ENCODE measurements around the gene DNAL1.
A peak's percentile ranks its signal among the peaks of the same experiment; 100 is the strongest.

DNAL1 gene

DNA sequence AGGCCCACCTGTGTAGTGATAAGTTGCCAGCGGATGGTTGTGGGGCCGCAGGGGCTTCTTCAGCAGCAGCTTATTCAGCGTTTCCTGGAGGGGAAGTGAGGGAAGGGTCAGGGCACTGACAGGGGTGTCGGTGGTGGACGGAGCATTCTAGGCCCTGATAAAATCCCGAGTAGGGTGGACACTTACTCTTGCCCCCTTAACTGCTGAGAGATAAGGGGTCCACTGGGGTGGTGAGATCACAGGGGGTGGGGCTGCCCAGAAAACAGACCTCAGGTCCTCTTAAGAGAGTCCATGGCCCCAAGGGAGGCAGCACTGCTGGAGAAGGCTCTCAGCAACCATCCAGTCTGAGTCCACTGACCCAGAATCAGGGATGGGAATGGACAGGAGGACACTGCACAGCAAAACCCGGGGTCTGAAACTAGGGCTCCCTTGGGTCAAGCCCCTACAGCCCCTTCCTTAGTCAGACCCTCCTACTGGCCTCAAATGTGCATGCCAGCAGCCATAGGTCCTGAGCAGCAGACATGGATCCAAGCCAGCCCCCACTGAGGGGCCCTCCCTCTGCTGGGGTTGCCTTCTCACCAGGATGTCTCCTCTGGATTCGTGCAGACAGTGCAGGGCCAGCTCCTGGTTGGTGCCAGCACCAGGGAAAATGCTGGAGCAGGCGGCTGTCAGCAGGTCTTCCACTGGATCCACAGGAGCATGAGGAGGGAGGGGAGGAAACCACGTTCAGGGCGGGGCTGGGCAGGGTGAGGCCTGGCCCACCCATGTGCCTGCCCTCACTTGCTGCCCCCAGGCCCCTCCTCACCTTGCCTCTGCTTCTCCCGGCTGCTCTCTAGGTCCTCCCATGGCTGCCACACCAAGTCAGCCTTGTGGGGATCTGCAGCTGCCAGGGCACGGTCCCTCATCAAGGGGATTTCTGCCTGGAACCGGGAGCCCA is 81.5 kb downstream of the DNAL1 start:
- DNase-seq, result no peak

GRCh38 chr14:73727166-73727565 is 82.4 kb downstream of the DNAL1 start:
- no peak for DNase-seq

- peak; percentile 67 for DNase-seq
These were observed 84.0 kb downstream of the DNAL1 start for GRCh38 chr14:73728717-73729330.

DNA sequence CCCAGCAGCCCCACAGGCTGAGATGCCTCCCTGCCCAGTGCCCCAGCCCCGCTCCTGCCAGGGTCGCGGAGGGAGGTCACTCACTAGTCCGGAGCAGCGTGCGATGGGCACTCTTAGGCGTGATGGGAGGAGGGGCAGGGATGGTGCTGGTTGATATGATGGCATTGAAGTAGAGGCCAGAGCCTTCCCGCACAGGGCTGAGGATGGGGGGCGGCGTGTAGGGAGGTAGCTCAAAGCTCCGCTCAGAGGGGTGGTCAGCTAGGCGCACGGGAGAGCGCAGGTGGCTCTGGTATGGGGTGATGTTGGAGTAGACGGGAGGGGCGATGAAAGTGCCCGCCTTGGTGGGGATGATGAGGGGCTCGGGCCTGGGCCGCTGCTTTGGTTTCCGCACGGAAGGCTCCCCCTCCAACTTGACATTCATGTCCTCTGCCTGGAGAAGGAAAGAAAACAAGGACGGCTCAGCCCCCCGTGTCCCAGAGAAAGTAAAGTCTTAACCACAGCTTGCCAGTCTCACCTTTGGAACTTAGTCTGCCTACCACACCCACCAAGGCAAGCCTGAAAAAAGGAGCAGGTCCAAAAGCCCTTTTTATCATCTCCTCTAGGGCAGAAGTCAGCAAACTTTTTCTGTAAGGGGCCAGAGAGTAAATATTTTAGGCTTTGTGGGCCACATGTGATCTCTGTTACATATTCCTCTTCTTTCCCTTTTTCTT is 84.9 kb downstream of the DNAL1 start:
- DNase-seq, result no peak

GRCh38 chr14:73731111-73731510 is 86.3 kb downstream of the DNAL1 start:
- no peak for DNase-seq

- DNase-seq, result no peak
These were observed 87.2 kb downstream of the DNAL1 start for GRCh38 chr14:73732006-73732405.

DNA sequence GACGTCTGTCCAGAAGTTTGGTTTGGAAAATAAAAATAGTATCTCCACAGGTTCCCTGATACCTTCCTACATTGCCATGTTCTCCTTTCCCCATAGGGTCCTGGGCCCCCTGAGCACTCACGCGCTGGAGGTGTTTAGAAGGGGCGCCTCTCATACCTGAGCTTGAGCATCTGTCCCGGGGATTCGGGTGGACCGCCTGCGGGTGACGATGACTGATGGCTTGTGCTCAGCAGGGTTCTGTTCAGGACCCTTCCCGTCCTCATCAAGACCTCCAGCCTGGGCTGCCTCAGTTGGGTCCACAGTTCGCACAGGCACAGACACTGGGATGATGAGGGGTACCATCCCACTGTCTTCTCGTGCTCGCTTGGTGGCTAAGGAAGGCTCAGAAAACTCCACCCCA is 92.1 kb downstream of the DNAL1 start:
- no peak for DNase-seq

DNA sequence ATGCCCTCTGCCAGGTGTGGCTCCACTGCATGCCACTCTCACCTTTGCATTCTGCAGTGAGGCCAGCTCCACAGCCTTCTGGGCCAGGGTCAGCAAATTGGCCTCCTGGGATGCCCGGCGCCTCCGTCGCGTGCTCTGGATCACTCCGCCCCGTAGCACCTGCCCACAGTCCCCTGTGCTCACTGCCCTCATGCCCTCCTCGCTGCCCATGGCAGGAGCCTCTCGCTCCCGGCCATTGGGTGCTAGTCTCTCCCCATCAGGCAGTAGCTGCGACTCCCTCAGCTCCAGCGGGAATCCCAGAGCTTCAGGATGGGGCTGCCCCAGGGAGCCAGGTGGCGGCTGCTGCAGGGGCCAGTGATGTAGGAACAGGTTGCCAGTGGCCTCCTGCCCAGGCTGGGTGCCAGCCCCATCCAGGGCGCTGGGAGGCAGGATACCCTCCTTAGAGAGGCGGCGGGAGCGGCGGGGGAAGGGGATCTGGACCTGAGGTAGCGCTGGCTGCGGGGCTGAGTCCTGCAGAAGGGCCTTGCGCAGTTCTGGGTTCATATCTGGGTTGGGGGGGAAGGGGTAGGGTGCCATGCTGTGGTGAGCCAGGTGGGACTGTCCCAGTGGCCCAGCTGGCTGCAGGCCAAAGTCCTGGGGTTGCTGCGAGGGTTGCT is 93.9 kb downstream of the DNAL1 start:
- DNase-seq, result no peak

DNA sequence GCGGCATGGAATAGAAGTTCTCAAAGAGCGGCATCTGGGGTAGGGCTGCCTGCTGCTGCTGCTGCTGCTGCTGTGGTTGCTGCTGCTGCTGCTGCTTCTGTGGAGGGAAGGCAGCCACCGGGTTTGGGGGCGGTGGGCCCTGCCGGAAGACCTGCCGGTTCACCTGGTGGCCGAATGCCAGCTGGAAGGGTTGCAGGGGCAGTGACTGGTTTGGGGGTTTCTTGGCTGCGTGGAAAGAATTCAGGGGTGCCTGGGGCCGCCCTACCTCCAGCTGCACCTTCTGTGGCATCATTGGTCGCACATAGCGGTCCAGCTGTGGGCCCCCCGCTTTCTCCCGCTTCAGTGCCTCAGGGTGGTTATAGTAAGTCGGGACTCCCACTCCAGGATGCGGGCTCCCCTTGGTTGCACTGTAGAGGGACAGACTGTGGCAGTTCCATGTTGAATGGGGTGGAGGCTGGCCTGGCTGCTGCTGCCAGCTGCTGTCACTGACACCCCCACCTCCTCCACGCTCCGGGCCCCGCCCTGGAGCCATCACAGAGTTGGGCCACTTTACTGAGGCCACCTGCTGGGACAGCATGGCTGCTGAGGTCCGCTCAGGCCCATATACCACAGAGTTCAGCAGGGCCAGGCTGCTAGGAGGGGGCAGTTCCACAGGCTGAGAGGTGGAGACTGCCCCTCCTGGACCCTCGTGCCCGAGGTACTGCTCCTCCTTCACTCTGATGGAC is 94.5 kb downstream of the DNAL1 start:
- DNase-seq, result no peak

DNA sequence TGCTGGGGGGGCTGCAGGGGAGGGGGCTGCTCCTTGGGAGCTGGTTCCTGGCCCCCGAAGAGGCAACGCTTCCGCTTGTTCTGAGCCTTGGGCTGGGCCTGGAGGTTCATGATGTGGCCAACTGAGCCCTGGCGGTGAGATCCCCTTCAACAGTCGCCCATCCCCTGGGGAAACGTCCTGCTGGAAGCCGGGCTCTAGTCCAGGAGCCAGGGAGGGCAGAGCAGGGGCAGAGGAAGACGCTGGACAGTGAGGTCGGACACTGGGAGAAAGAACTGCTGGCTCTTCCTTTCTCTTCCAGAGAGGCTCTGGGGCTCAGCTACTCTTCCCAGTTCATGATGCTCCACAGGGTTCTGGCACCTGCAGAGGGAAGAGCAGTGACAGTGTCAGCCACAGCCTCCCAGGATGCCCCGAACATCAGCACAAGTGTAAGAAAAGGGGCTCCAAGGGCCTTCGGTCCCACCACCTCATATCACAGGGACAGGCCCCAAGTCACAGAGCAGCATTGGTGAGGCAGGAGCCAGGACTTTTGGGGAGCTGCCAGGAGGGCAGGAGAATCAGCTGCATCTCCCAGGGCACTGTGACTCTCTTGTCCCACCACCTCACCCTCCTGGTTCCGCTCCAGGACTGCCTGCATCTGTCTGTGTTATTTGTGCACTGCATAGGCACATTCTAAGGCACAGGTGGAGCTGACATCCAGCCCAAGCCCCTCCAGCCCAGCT is 95.3 kb downstream of the DNAL1 start:
- DNase-seq, result no peak

DNA sequence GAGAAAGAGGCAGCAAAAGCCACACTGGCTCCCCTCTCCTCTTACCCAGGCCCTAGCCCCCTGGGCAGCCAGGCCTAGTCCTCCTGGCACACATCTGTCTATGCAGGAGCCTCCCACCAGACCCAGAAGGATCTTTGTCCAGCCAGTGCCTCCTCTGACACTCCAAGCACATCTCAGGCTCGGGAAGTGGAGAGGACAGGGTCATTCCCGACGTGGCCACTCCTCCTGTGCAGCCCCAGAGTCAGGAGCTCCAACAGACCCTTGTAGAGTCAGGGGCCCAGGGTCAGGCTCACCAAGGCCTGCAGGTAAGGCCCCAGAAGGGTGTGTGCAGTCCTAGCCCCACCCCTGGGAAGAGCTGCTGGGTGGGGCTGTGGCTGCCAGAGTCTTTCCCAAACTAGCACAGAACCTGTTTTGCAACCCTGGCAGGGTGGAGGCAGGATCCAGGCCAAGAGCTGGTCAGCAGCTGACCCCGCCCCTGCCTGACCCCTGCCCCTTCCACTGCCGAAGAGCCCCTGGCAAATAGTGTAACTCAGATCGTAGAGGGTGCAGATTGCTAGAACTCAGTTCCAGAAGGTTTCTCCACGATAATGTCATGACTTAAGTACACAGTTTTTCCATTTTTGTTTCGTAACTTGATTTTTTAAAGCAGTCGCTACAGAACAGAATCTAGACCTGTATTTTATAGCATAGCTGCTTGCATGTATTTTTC is 96.0 kb downstream of the DNAL1 start:
- DNase-seq, result no peak

DNA sequence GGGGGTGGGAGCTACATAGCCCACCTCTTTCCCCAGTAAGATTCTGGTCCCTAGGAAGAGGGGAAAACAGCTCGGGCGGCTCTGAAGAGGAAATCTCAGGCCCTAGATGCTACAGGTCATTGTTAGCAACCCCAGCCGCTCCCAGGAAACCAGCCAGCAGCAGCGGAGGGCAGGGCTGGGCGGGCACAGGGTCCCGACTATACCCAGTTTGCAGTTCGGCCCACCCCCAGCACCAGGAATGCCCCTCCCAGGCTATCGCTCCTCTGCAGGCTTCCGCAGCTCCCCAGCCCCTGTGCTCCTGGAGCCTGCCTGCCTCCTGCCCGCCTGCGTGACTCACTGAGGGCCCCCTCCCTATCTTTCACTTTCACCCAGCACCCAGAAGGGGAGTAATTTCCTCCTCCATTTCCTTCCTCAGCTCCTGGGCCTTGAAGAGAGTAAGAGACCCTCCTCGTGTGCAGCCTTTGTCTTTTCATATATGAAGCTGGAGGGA is 96.6 kb downstream of the DNAL1 start:
- no peak for DNase-seq

DNA sequence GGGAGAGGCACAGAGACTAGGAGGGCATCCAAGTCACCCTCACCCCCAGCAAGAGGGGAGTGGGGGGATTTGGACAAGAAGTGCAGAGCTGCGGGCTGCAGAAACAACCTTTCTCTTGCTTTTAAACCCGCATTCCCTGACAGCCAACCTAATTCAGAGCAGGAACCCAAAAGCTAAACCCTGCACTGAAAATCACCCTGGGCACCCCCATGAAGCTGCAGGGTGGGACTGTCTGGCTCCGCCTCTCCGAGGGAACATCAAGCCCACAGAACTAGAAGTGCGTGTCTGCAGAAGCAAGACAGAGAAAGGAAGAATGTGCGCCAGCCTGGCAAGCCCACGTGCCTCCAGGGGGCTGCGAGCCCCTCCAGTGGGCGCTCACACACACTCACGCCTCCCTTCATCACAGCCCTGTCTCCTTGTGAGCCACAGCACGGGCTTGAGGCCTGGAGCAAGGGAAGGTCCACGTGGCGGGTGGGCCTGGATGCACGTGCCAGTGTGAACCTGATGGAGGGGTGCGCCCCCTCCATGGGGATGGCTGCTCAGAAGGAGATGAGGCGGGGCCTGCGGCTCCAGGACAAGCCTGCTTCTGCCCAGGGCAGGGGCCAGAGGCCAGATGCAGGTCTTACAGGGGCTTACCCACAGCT is 97.2 kb downstream of the DNAL1 start:
- no peak for DNase-seq

DNA sequence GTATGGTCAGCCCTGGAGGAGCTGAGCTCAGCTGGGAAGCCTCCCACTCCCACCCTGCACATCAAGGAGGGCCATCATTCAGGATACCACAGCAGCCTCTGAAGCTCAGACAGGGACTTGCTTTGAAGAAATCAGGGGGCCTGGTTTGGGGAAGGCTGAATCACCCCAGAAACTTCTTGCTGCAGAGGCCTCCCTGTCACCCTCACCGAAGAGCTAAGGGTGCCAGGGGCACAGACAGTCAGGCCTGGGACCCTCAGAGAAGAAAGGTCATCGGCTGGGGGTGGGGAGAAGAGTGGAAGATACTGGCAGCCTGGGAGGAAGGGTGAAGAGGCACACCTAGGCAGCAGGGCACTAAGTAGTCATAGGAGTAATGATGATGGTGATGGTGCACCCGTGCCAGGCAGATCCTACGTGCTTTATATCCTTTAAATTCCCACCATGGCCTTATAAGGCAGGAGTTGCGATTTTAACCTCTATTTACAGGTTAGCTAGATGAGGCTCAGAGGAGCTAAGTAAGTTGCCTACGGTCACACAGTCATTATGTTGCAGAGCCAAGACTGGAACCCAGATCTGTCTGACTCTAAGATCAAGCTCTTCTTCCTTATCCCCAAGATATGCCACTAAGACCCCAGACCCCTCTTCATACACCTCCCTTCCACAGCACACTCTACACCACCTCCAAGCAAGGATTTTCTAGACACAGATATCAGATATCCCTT is 97.9 kb downstream of the DNAL1 start:
- DNase-seq, result no peak

DNA sequence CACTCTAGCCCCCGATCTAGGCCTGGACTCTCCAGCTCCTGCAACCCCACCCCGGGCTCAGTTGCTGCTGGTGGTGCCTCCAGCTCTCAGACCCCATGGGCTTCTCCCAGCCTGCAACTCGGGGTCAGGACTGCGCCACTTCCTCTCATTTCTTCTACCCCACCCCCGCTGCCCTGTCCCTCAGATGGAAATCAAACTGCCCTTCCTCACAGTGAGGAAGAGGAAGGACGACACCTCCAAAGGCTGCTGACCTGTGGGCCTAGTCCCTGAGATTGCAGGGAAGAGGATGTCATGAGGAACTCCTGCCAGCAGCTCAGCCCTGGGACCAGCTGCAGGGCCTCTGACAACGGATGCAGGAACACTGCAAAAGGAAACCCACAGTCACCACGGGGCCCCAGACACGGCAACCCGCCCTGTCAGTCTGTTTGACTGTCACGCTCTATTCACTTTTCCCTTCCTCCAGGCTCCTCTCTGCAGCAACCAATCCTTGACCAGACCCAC is 98.7 kb downstream of the DNAL1 start:
- no peak for DNase-seq

- no peak for DNase-seq
These were observed 99.5 kb downstream of the DNAL1 start for GRCh38 chr14:73744175-73744867.

- no peak for DNase-seq
These were observed 100.2 kb downstream of the DNAL1 start for GRCh38 chr14:73744874-73745529.

All from NCI-H1105 treated with DMSO at 0.1 percent for 48 hours (cell line).